Measurements from ENCODE around the gene MINK1.
"Not testable (repeated sequence)": the region's sequence is repeated elsewhere in the genome, so short reads cannot be mapped to it uniquely, and the experiment has no call there.

Gene MINK1

DNA sequence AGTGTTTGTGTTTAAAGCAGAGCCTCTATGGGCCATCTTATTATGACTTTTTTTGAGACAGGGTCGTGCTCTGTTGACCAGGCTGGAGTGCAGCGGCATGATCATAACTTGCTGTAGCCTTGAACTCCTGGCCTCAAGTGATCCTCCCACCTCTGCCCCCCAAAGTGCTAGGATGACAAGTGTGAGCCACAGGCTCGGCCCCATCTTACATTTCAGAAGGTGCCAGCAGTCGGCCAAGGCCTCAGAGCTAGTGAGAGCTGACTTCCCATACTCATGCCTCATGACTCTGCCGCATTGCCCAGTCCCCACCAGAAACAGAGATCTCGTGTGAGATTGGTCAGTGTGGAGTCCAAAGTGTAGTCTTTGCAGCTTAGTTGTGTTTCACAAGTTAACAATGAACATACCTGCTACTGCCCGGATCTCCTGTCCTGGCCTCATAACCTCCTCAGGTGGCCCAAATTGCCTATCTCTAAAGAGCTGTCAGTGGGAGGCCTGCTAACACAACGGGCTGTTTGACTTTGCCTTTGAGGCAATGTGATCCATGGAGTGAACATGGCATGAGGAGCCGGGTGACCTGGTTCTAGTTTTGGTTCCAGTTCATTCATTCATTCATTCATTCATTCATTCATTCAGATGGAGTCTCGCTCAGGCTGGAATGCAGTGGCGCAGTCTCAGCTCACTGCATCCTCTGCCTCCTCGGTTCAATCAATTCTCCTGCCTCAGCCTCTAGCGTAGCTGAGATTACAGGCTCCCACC is 13.7 kb downstream of the MINK1 start:
- Histone ChIP-seq H3K36me3 (ENCODE audit: control insufficient read depth, insufficient read depth, low read length) (no peaks in the 10 kb centered on the region), H3K4me1 (ENCODE audit: control insufficient read depth, insufficient read depth, low read length) (peaks cover 6% of the 10 kb centered on the region; the same call in 1 of the 2 replicates), H3K4me3 (ENCODE audit: low read length) (no peak overlapping the region), H3K27ac (ENCODE audit: low read length) (no peak overlapping the region), H3K9me3 (ENCODE audit: control insufficient read depth, insufficient read depth, low read length) (no peaks in the 10 kb centered on the region), H3K27me3 (ENCODE audit: control insufficient read depth, insufficient read depth, low read length) (no peaks in the 10 kb centered on the region)
- WGBS (ENCODE audit: insufficient coverage, insufficient read length) = no CpG with 5 or more reads among the region's 13 CpGs
- no peak for DNase-seq (ENCODE audit: low read depth, low spot score)

DNA sequence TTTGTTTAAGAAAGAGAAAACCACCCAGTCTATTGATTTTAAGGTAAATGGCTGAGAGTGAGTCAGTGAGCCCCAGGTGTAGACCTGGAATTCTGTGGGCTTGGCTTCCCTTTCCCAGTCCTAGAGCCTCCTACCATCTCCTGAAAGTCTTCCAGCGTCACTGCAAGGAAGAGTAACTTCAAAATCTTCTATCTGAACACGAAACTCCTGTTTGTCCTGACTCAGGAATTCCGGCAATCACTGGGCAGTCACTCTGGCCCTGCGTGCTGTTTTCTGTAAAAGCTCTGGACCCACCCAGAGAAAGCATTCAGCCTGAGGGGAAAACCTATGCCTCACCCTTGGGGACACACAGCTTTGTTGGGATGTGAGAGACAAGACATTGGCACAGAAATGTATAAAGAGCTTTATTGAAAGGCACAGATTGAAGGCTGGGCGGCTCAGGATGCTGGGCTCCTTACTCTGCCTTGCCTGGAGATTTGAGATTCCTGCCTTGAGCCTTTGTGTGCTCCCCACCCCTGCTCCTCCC is 15.9 kb downstream of the MINK1 start:
- Histone ChIP-seq H3K36me3 (ENCODE audit: control insufficient read depth, insufficient read depth, low read length) (no peaks in the 10 kb centered on the region), H3K9me3 (ENCODE audit: control insufficient read depth, insufficient read depth, low read length) (no peaks in the 10 kb centered on the region), H3K27me3 (ENCODE audit: control insufficient read depth, insufficient read depth, low read length) (no peaks in the 10 kb centered on the region), H3K27ac (ENCODE audit: low read length) (no peak overlapping the region), H3K4me3 (ENCODE audit: low read length) (no peak overlapping the region), H3K4me1 (ENCODE audit: control insufficient read depth, insufficient read depth, low read length) (peaks cover 9% of the 10 kb centered on the region)
- no CpG with 5 or more reads among the region's 5 CpGs for WGBS (ENCODE audit: insufficient coverage, insufficient read length)
- no peak for DNase-seq (ENCODE audit: low read depth, low spot score)

DNA sequence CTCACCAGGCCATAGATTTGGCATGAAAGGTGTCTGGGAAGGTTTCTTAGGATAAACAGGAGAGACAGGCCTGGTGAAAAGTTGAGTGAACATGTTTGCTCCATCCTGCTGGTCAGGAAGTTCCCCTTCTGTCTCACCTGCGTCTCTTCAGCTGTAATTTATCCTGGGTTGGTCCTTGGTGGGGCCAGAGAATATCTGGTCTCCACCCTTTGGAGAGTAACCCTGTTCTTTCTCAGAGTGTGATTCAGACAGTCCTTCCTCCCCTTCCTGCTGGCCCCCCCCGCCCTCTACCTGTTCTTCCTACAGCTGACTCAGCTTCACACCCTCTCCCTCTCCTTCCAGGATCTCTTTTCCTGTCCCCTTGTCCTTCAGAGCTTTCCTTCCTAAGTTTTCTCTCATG is 17.1 kb downstream of the MINK1 start:
- no CpG with 5 or more reads among the region's 2 CpGs for WGBS (ENCODE audit: insufficient coverage, insufficient read length)
- Histone ChIP-seq H3K36me3 (ENCODE audit: control insufficient read depth, insufficient read depth, low read length) (no peaks in the 10 kb centered on the region), H3K4me1 (ENCODE audit: control insufficient read depth, insufficient read depth, low read length) (peaks cover 9% of the 10 kb centered on the region), H3K9me3 (ENCODE audit: control insufficient read depth, insufficient read depth, low read length) (no peaks in the 10 kb centered on the region), H3K27me3 (ENCODE audit: control insufficient read depth, insufficient read depth, low read length) (no peaks in the 10 kb centered on the region), H3K27ac (ENCODE audit: low read length) (no peak overlapping the region), H3K4me3 (ENCODE audit: low read length) (no peak overlapping the region)
- DNase-seq (ENCODE audit: low read depth, low spot score) = no peak

GRCh38 chr17:4851084-4851483 is 17.9 kb downstream of the MINK1 start:
- Histone ChIP-seq H3K27ac (ENCODE audit: low read length) (no peak overlapping the region), H3K27me3 (ENCODE audit: control insufficient read depth, insufficient read depth, low read length) (no peaks in the 10 kb centered on the region), H3K36me3 (ENCODE audit: control insufficient read depth, insufficient read depth, low read length) (no peaks in the 10 kb centered on the region), H3K4me3 (ENCODE audit: low read length) (no peak overlapping the region), H3K4me1 (ENCODE audit: control insufficient read depth, insufficient read depth, low read length) (peaks cover 9% of the 10 kb centered on the region), H3K9me3 (ENCODE audit: control insufficient read depth, insufficient read depth, low read length) (no peaks in the 10 kb centered on the region)
- no CpG with 5 or more reads among the region's 3 CpGs for WGBS (ENCODE audit: insufficient coverage, insufficient read length)
- no peak for DNase-seq (ENCODE audit: low read depth, low spot score)

DNA sequence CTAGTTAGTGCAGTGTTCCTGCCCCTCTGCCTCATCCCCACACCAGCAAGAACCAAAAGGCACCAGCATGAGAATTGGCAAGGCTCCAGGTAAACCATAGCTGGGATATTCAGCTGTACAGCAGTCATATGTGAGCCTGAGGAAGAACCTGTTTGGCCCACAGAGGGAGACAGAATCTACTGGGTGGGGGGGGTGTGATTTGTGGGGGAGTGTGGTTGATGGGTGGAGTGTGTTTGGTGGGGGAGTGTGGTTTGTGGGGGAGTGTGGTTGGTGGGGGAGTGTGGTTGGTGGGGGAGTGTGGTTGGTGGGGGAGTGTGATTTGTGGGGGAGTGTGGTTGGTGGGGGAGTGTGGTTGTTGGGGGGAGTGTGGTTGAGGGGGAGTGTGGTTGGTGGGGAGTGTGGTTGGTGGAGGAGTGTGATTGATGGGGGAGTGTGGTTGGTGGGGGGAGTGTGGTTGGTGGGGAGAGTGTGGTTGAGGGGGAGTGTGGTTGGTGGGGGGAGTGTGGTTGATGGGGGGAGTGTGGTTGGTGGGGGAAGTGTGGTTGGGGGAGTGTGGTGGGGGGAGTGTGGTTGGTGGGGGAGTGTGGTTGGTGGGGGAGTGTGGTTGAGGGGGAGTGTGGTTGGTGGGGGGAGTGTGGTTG is 19.5 kb downstream of the MINK1 start:
- Histone ChIP-seq H3K4me3 (ENCODE audit: low read length) (no peak overlapping the region), H3K27me3 (ENCODE audit: control insufficient read depth, insufficient read depth, low read length) (no peaks in the 10 kb centered on the region), H3K9me3 (ENCODE audit: control insufficient read depth, insufficient read depth, low read length) (no peaks in the 10 kb centered on the region), H3K4me1 (ENCODE audit: control insufficient read depth, insufficient read depth, low read length) (peaks cover 11% of the 10 kb centered on the region), H3K27ac (ENCODE audit: low read length) (no peak overlapping the region), H3K36me3 (ENCODE audit: control insufficient read depth, insufficient read depth, low read length) (no peaks in the 10 kb centered on the region)
- no peak for DNase-seq (ENCODE audit: low read depth, low spot score)

GRCh38 chr17:4853208-4853671 is 20.1 kb downstream of the MINK1 start:
- Histone ChIP-seq H3K4me3 (ENCODE audit: low read length) (no peak overlapping the region), H3K36me3 (ENCODE audit: control insufficient read depth, insufficient read depth, low read length) (no peaks in the 10 kb centered on the region), H3K9me3 (ENCODE audit: control insufficient read depth, insufficient read depth, low read length) (no peaks in the 10 kb centered on the region), H3K4me1 (ENCODE audit: control insufficient read depth, insufficient read depth, low read length) (peaks cover 13% of the 10 kb centered on the region), H3K27me3 (ENCODE audit: control insufficient read depth, insufficient read depth, low read length) (no peaks in the 10 kb centered on the region), H3K27ac (ENCODE audit: low read length) (no peak overlapping the region)
- WGBS (ENCODE audit: insufficient coverage, insufficient read length) = 100% methylated on average over 1 of the region's 2 CpGs
- no peak for DNase-seq (ENCODE audit: low read depth, low spot score)

DNA sequence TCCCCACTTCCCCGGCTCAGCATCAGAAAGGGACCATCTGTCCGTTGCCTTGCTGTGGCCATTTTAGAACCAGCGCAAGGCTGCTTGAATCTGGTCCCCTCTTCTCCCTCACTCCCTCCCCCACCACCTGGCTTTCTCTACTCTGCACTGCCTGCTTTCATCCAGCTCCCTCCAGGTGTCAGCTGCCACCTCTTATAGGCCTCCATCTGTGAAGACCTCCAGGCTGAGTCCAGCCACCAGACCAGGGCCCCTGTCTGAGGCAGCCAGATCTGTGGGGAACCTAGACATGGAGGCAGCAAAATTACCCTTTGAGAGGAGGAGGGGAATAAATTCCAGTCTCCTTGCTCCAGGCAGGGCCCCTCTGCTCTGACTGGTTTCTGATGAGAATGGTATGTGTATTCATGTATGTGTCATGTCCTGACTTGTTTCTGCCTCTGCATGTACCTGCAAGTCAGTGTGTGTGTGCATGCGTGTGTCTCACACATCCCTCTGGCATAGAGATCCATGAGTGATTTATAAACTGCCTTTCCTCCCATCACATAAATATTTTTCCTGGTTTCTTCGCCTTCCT is 21.1 kb downstream of the MINK1 start:
- WGBS (ENCODE audit: insufficient coverage, insufficient read length) = no CpG with 5 or more reads among the region's 5 CpGs
- no peak overlapping the region for H3K4me3 ChIP-seq (ENCODE audit: low read length)
- H3K36me3 ChIP-seq (ENCODE audit: control insufficient read depth, insufficient read depth, low read length) = no peaks in the 10 kb centered on the region
- no peak for DNase-seq (ENCODE audit: low read depth, low spot score)
- H3K27me3 ChIP-seq (ENCODE audit: control insufficient read depth, insufficient read depth, low read length) = no peaks in the 10 kb centered on the region
- peaks cover 14% of the 10 kb centered on the region for H3K4me1 ChIP-seq (ENCODE audit: control insufficient read depth, insufficient read depth, low read length)
- no peaks in the 10 kb centered on the region for H3K9me3 ChIP-seq (ENCODE audit: control insufficient read depth, insufficient read depth, low read length)
- H3K27ac ChIP-seq (ENCODE audit: low read length) = no peak overlapping the region

DNA sequence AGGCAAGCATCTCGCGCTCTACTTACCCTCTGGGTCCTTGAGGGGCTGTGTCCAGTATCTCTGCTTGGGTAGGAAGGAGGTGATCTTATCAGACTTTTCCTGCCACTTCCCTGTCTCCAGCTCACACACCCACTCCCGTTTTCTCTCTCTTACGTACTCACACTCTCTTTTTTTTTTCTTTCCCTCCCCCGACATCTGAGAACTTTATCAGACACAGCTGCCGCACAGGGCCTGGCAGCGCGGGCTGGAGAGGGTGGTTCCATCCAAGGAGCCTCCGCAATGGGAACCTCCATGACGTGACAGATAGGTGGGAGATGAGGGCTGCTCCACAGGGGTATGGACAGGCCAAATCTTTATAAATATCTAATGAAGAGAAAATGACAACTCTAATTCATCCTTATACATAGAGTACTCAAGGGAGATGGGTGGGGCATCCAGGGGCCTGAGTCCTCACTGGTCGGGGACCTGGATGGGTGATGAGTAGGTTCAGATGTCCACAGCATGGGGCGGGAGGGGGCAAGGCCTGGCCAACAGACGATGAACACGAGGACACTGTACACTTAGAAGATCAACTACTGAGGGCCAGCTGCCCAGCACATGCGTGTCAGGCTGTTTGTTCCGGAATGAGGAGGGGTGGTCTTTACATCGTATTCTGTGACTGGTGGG is 23.3 kb downstream of the MINK1 start:
- Histone ChIP-seq H3K27me3 (ENCODE audit: control insufficient read depth, insufficient read depth, low read length) (no peaks in the 10 kb centered on the region), H3K4me1 (ENCODE audit: control insufficient read depth, insufficient read depth, low read length) (peaks cover 15% of the 10 kb centered on the region), H3K9me3 (ENCODE audit: control insufficient read depth, insufficient read depth, low read length) (no peaks in the 10 kb centered on the region), H3K36me3 (ENCODE audit: control insufficient read depth, insufficient read depth, low read length) (no peaks in the 10 kb centered on the region), H3K4me3 (ENCODE audit: low read length) (no peak overlapping the region), H3K27ac (ENCODE audit: low read length) (no peak overlapping the region)
- DNase-seq (ENCODE audit: low read depth, low spot score) = no peak
- WGBS (ENCODE audit: insufficient coverage, insufficient read length) = 100% methylated on average over 3 of the region's 17 CpGs

DNA sequence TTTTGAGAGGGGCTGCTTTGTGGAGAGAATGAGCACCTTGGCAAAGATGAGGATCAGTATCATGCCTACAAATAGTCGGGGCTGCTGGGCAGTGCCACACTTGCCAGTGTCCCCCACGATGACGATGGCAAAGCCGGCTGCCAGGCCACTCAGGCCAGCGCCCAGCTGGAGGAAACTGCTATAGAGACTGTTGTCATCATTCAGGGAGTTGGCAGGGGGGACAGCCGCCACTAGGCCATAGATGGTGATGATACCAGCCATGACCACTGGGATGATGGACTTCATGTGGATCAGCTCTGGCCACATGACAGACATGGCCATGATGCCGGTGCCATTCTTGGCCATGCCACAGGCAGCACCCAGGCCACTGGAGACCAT is 23.8 kb downstream of the MINK1 start:
- Histone ChIP-seq H3K4me3 (ENCODE audit: low read length) (no peak overlapping the region), H3K4me1 (ENCODE audit: control insufficient read depth, insufficient read depth, low read length) (peaks cover 15% of the 10 kb centered on the region), H3K27me3 (ENCODE audit: control insufficient read depth, insufficient read depth, low read length) (no peaks in the 10 kb centered on the region), H3K9me3 (ENCODE audit: control insufficient read depth, insufficient read depth, low read length) (no peaks in the 10 kb centered on the region), H3K27ac (ENCODE audit: low read length) (no peak overlapping the region), H3K36me3 (ENCODE audit: control insufficient read depth, insufficient read depth, low read length) (no peaks in the 10 kb centered on the region)
- WGBS (ENCODE audit: insufficient coverage, insufficient read length) = no CpG with 5 or more reads among the region's 7 CpGs
- DNase-seq (ENCODE audit: low read depth, low spot score) = no peak

- no CpG with 5 or more reads among the region's 7 CpGs for WGBS (ENCODE audit: insufficient coverage, insufficient read length)
- peaks cover 15% of the 10 kb centered on the region for H3K4me1 ChIP-seq (ENCODE audit: control insufficient read depth, insufficient read depth, low read length)
- not testable (repeated sequence) for H3K27me3 ChIP-seq (ENCODE audit: control insufficient read depth, insufficient read depth, low read length); H3K36me3 ChIP-seq (ENCODE audit: control insufficient read depth, insufficient read depth, low read length); H3K9me3 ChIP-seq (ENCODE audit: control insufficient read depth, insufficient read depth, low read length); H3K27ac ChIP-seq (ENCODE audit: low read length); H3K4me3 ChIP-seq (ENCODE audit: low read length); DNase-seq (ENCODE audit: low read depth, low spot score)
Measured at GRCh38 chr17:4857347-4857746, 24.2 kb downstream of the MINK1 start.

All from iPS DF 6.9 (cell line).